ENCODE measurements around the gene SCGB3A2.

Gene SCGB3A2

GRCh38 chr5:147879784-147880183 is 1.3 kb downstream of the SCGB3A2 start:
- Histone ChIP-seq H3K4me2 (ENCODE audit: low read length) (no peak overlapping the region), H3K4me3 (ENCODE audit: low read length) (no peak overlapping the region), H4K20me1 (ENCODE audit: control insufficient read depth, insufficient read depth, low read depth, low read length) (no peaks in the 10 kb centered on the region), H3K9me2 (replicated peaks; ENCODE audit: control insufficient read depth, low read length) (no peaks in the 10 kb centered on the region), H3K36me3 (ENCODE audit: control insufficient read depth, low read length) (no peaks in the 10 kb centered on the region), H3K27ac (ENCODE audit: low read depth, low read length) (no peak overlapping the region), H3K79me2 (ENCODE audit: control insufficient read depth, low read length) (no peaks in the 10 kb centered on the region), H3F3A (ENCODE audit: control insufficient read depth, insufficient read depth) (no peaks in the 10 kb centered on the region), H3K4me1 (ENCODE audit: control insufficient read depth, low read length) (no peaks in the 10 kb centered on the region), H3K9me3 (ENCODE audit: control insufficient read depth, insufficient read depth, low read length) (no peaks in the 10 kb centered on the region), H3K27me3 (ENCODE audit: control insufficient read depth, low read length) (peaks cover 22% of the 10 kb centered on the region)
- TF ChIP-seq EZH2phosphoT487 (IDR thresholded peaks at IDR 0.05; ENCODE audit: borderline replicate concordance, low read length), result no peak
- no peak for TF ChIP-seq CTCF (IDR thresholded peaks at IDR 0.05; ENCODE audit: low read depth, low read length, poor library complexity, severe bottlenecking)

- no peaks in the 10 kb centered on the region for H4K20me1 ChIP-seq (ENCODE audit: control insufficient read depth, insufficient read depth, low read depth, low read length)
- no peaks in the 10 kb centered on the region for H3K79me2 ChIP-seq (ENCODE audit: control insufficient read depth, low read length)
- H3K4me3 ChIP-seq (ENCODE audit: low read length), result no peak overlapping the region
- peaks cover 22% of the 10 kb centered on the region for H3K27me3 ChIP-seq (ENCODE audit: control insufficient read depth, low read length)
- no peak overlapping the region for H3K4me2 ChIP-seq (ENCODE audit: low read length)
- H3K9me3 ChIP-seq (ENCODE audit: control insufficient read depth, insufficient read depth, low read length), result no peaks in the 10 kb centered on the region
- TF ChIP-seq EZH2phosphoT487 (IDR thresholded peaks at IDR 0.05; ENCODE audit: borderline replicate concordance, low read length) (no peak), CTCF (IDR thresholded peaks at IDR 0.05; ENCODE audit: low read depth, low read length, poor library complexity, severe bottlenecking) (no peak)
- no peaks in the 10 kb centered on the region for H3K36me3 ChIP-seq (ENCODE audit: control insufficient read depth, low read length)
- no peaks in the 10 kb centered on the region for H3F3A ChIP-seq (ENCODE audit: control insufficient read depth, insufficient read depth)
- no peaks in the 10 kb centered on the region for H3K4me1 ChIP-seq (ENCODE audit: control insufficient read depth, low read length)
- no peaks in the 10 kb centered on the region for H3K9me2 ChIP-seq (replicated peaks; ENCODE audit: control insufficient read depth, low read length)
- H3K27ac ChIP-seq (ENCODE audit: low read depth, low read length), result no peak overlapping the region
Observed at GRCh38 chr5:147880487-147880886, 2.0 kb downstream of the SCGB3A2 start.

GRCh38 chr5:147882586-147883313 is 4.2 kb downstream of the SCGB3A2 start:
- Histone ChIP-seq H3K4me3 (ENCODE audit: low read length) (no peak overlapping the region), H3K4me1 (ENCODE audit: control insufficient read depth, low read length) (no peaks in the 10 kb centered on the region), H3F3A (ENCODE audit: control insufficient read depth, insufficient read depth) (no peaks in the 10 kb centered on the region), H3K27ac (ENCODE audit: low read depth, low read length) (no peak overlapping the region), H3K9me2 (replicated peaks; ENCODE audit: control insufficient read depth, low read length) (no peaks in the 10 kb centered on the region), H3K4me2 (ENCODE audit: low read length) (no peak overlapping the region), H4K20me1 (ENCODE audit: control insufficient read depth, insufficient read depth, low read depth, low read length) (no peaks in the 10 kb centered on the region), H3K79me2 (ENCODE audit: control insufficient read depth, low read length) (no peaks in the 10 kb centered on the region), H3K27me3 (ENCODE audit: control insufficient read depth, low read length) (peaks cover 15% of the 10 kb centered on the region), H3K9me3 (ENCODE audit: control insufficient read depth, insufficient read depth, low read length) (no peaks in the 10 kb centered on the region), H3K36me3 (ENCODE audit: control insufficient read depth, low read length) (no peaks in the 10 kb centered on the region)
- TF ChIP-seq CTCF (IDR thresholded peaks at IDR 0.05; ENCODE audit: low read depth, low read length, poor library complexity, severe bottlenecking), result no peak
- TF ChIP-seq EZH2phosphoT487 (IDR thresholded peaks at IDR 0.05; ENCODE audit: borderline replicate concordance, low read length), result no peak

All from DOHH2 (cell line).